HT-29 (cell line): Measurements from ENCODE around the gene CISH. TPM values are rescaled to one million over a fixed set of nuclear protein-coding genes. Genes with fewer than 3 reads are reported as not detected.

Experiments used
- DNase-seq: peaks from one replicate; pipeline ENCODE4 v3.0.0-alpha.2; 2015; ENCODE audit warnings: low spot score
- total RNA-seq: library from RNA; depleted of rRNA; stranded (reverse); fragments of >200 nt; shearing (Covaris generic); gene quantifications from 2 replicates; pipeline ENCODE4 v1.2.3, GENCODE V29; 2014; rRNA removed

Gene CISH
- total RNA-seq, 1 experiment from 2014 or later, result 0.43 TPM

- no peak for DNase-seq
Observed at GRCh38 chr3:50572801-50573371, 38.7 kb downstream of the CISH start.

- DNase-seq, result peak; percentile 72
Observed at GRCh38 chr3:50572158-50572557, 39.4 kb downstream of the CISH start.

DNA sequence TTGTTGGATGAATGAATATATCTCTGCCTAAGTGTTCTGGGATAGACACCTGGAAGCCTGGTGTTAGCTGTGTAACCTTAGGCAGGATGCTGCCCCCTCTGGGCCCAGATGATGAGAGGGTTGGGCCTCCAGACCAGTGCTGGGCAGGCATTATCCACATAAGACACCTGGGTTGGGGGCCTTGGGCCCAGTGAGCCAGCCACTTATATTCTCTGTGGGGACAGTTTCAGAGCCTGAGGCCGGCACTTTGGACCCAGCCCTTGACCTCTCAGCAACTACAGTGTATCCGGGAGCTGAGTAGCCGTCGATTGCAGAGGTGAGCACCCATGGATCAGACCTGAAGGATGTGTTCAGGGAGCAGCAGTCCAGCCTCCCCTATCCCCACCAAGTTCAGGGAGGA lies 40.1 kb downstream of the CISH start:
- DNase-seq, result no peak

- DNase-seq, result no peak
Observed at GRCh38 chr3:50570508-50571279, 40.9 kb downstream of the CISH start.

DNA sequence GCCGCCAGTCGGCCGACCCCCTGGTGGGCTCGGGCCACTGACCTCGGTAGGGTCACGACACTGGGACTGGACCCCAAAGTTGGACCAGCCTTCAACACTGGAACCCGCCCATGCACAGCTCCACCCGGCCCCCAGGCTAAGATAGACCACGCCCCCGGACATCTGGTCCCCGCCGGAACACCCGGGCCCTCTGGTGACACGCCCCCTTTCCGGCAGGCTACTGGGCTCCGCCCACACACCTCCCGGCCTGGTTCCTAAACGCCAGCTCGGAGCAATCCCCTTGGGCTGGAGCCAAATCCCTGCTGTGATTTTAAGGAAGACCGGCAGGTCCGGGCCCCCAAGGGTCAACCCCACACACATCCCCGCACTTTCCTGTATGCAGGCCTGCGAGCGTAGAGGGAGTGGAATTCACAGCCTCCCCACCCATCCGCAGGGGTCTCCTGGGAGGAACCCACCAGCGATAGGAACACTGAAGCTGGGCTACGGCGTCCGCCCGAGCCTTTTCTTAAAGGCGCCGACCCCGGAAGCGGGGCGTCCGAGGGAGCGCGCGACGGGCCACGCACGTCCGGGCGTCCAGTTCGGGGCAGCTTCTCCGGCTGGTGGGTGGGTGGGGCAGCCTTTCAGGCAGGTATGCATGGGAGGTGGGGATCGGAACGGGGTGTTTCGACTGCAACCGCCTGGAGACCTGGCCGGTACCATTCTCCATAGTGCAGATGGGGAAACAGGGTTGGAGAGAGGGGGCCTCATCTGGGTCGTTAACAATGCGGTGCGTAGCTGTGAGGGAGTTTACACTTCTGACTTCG lies 42.4 kb downstream of the CISH start, which contains the start of gene HEMK1:
Gene HEMK1, plus strand, starts transcription at position 576 of the 803 bp plus-strand sequence. CDS start 1,583 bp downstream, outside the sequence.
- peak; percentile 88 for DNase-seq

DNA sequence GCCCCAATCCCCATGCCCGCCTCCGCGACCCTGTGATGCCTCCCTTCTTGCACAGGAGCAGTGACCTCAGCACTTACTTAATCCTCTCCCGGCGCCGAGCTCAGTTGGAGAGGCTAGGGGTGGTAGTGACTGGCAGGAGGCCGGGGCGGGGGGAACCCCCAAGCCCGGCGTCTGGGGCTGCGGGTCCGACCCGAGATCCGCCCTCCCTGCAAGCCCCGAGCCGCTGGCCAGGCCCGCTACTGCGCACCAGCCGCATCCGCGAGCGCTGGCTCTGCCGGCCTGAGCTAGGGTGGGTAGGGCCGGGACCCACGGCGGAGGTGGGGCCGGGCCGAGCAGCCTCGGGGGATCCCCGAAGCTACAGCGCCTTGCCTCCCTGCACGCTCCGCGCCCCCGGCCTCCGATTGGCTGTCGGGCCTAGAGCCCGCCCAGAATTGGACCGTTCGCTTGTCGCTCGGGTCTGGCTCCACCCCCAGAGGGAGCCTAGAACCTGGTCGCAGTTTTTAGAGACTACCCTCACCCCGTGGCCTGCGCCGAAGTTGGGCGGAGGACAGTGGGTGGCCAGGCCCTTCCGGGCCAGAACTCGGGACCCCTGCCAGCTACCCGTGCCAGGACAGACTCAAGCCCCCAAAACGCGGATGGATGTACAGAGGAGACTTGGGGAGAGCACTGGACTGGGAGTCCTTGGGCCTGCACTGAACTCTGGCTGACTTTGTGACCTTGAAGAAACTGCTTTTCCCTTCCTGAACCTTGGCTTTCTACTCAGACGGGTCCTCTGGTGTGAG lies 44.0 kb downstream of the CISH start, which contains the start of gene C3orf18:
Gene C3orf18, minus strand, starts transcription at position 362 of the 782 bp plus-strand sequence. CDS start 2,048 bp downstream, outside the sequence.
- peak; percentile 75 for DNase-seq

GRCh38 chr3:50567011-50567385 lies 44.6 kb downstream of the CISH start:
- no peak for DNase-seq

DNA sequence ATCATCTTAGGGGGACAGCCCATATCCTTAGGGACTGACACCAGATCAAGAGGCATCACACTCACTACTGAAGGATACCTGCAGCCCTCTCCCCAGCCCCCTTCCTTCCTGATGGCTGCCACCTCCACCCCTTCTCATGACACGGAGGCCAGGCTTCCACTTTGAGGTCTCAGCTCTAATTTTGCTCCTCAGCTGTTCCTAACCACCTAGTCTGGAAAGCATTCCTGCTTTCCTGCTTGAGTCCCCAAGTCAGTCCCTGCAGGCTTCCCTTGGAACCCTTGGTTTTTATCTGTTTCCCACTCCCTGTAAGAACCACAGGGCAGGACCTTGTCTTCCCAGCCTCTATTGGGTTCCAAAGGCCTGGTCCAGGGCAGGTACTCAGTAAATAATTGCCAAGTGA lies 47.3 kb downstream of the CISH start:
- DNase-seq, result no peak

GRCh38 chr3:50563867-50564266 lies 47.7 kb downstream of the CISH start:
- DNase-seq, result no peak

DNA sequence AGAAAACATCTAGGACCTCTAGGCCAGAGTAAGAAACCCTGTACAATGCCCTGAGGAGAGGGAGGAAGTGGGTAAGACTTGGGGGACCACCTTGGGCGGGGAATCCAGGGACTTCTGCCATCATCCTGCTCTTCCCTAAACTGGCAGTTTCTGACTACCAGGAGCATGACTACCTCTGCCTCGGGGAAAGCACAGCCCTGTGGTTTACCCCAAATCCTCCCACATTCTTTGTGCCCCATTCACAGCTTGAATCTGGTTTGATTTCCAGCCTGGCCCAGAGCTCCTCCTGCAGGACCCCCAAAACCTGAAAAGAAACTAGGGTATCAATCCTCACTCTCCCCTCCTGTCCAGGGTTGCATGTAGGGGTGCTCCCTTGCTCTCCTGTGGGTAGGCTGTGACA lies 48.7 kb downstream of the CISH start:
- DNase-seq, result no peak

GRCh38 chr3:50559702-50560101 lies 51.9 kb downstream of the CISH start:
- DNase-seq, result no peak

GRCh38 chr3:50557915-50558314 lies 53.7 kb downstream of the CISH start:
- no peak for DNase-seq

DNA sequence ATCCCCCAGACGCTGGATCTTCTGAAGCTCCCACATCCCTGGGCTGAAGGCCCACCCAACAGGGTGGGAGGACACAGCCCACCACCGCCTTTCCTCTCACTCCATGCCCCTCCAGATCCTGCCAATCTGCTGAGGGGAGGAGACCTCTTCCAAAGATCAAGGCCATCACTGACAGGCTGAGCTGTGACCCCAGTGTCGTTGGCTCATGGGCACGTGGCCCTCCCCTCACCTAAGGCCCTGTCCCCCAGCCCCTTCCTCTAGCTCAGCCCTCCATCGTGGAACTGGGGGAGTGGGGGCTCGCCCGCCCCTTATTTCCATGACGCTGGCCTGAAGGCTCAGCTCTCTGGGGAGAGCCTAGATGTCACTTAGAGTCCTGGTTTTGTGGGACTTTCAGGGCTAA lies 54.5 kb downstream of the CISH start:
- DNase-seq, result no peak

Other genes with a start within 250 kb of the CISH start
- 0.33 and 0.42 TPM in 2 replicates for gene CACNA2D2, start 108.1 kb downstream of the CISH start, total RNA-seq
- gene C3orf18, start 44.0 kb downstream of the CISH start, total RNA-seq, result 0.33 and 0.44 TPM in 2 replicates
- gene HEMK1, start 42.3 kb downstream of the CISH start, total RNA-seq, result 8.2 and 12.2 TPM in 2 replicates
- gene MAPKAPK3, start 5.4 kb upstream of the CISH start, total RNA-seq, result 29.7 and 35.7 TPM in 2 replicates
- gene DOCK3, start 63.2 kb upstream of the CISH start, total RNA-seq, result 0.10 TPM in 1 of 2 replicates, not detected in the other